ENCODE data around the gene ZP4.

ZP4 gene

GRCh38 chr1:237890822-237891221 lies at the start of gene ZP4:
Gene ZP4 (minus strand): TSS chr1:237890922. CDS start chr1:237890635, 287 bp downstream.
- DNase-seq (ENCODE audit: low spot score) (no peak), FAIRE-seq (no peak)

GRCh38 chr1:237938553-237938952 lies 47.8 kb upstream of the ZP4 start:
- FAIRE-seq = no peak
- no peak for DNase-seq (ENCODE audit: low spot score)

- DNase-seq (ENCODE audit: low spot score) (no peak), FAIRE-seq (no peak)
These were observed 47.3 kb upstream of the ZP4 start for GRCh38 chr1:237938068-237938467.

GRCh38 chr1:237932816-237933215 lies 42.1 kb upstream of the ZP4 start:
- FAIRE-seq = no peak
- no peak for DNase-seq (ENCODE audit: low spot score)

- no peak for FAIRE-seq
- DNase-seq (ENCODE audit: low spot score) = no peak
These were observed 40.9 kb upstream of the ZP4 start for GRCh38 chr1:237931581-237931980.

GRCh38 chr1:237927198-237927597 lies 36.5 kb upstream of the ZP4 start:
- FAIRE-seq (no peak), DNase-seq (ENCODE audit: low spot score) (no peak)

- DNase-seq (ENCODE audit: low spot score) (no peak), FAIRE-seq (no peak)
These were observed 30.6 kb upstream of the ZP4 start for GRCh38 chr1:237921306-237921705.

- no peak for DNase-seq (ENCODE audit: low spot score)
- FAIRE-seq = no peak
These were observed 22.6 kb upstream of the ZP4 start for GRCh38 chr1:237913345-237913744.

- FAIRE-seq = no peak
- no peak for DNase-seq (ENCODE audit: low spot score)
These were observed 21.2 kb upstream of the ZP4 start for GRCh38 chr1:237911911-237912310.

GRCh38 chr1:237910834-237911233 lies 20.1 kb upstream of the ZP4 start:
- DNase-seq (ENCODE audit: low spot score) = no peak
- FAIRE-seq = no peak

GRCh38 chr1:237903961-237904360 lies 13.2 kb upstream of the ZP4 start:
- DNase-seq (ENCODE audit: low spot score) (no peak), FAIRE-seq (no peak)

GRCh38 chr1:237902960-237903743 lies 12.4 kb upstream of the ZP4 start:
- no peak for DNase-seq (ENCODE audit: low spot score)
- no peak for FAIRE-seq

GRCh38 chr1:237901299-237901934 lies 10.7 kb upstream of the ZP4 start:
- FAIRE-seq (no peak), DNase-seq (ENCODE audit: low spot score) (peak; percentile 34)

- no peak for FAIRE-seq
- no peak for DNase-seq (ENCODE audit: low spot score)
These were observed 4.9 kb upstream of the ZP4 start for GRCh38 chr1:237895630-237896029.

- no peak for FAIRE-seq
These were observed 3.4 kb upstream of the ZP4 start for GRCh38 chr1:237894131-237894530.

GRCh38 chr1:237891979-237892378 lies 1.3 kb upstream of the ZP4 start:
- no peak for FAIRE-seq

More at GRCh38 chr1:237894131-237894530, 3.4 kb upstream of the ZP4 start:
- no peak for DNase-seq (ENCODE audit: low spot score)

GRCh38 chr1:237891266-237891665 lies 544 bp upstream of the ZP4 start:
- FAIRE-seq = no peak
- DNase-seq (ENCODE audit: low spot score) = no peak

More at GRCh38 chr1:237891979-237892378, 1.3 kb upstream of the ZP4 start:
- no peak for DNase-seq (ENCODE audit: low spot score)

GRCh38 chr1:237890416-237890815 lies 306 bp downstream of the ZP4 start:
- DNase-seq (ENCODE audit: low spot score) (no peak), FAIRE-seq (no peak)

- no peak for FAIRE-seq
These were observed 2.6 kb downstream of the ZP4 start for GRCh38 chr1:237888143-237888542.

GRCh38 chr1:237887542-237887941 lies 3.2 kb downstream of the ZP4 start:
- FAIRE-seq = no peak
- DNase-seq (ENCODE audit: low spot score) = no peak

More at GRCh38 chr1:237888143-237888542, 2.6 kb downstream of the ZP4 start:
- no peak for DNase-seq (ENCODE audit: low spot score)

- DNase-seq (ENCODE audit: low spot score) = no peak
These were observed 6.5 kb downstream of the ZP4 start for GRCh38 chr1:237884237-237884636.

GRCh38 chr1:237879195-237879594 lies 11.5 kb downstream of the ZP4 start:
- DNase-seq (ENCODE audit: low spot score) (peak; percentile 80), FAIRE-seq (peak; percentile 94)

More at GRCh38 chr1:237884237-237884636, 6.5 kb downstream of the ZP4 start:
- FAIRE-seq = no peak

GRCh38 chr1:237878406-237878805 lies 12.3 kb downstream of the ZP4 start:
- DNase-seq (ENCODE audit: low spot score) = no peak
- FAIRE-seq = no peak

Measured in RCC 7860 (cell line).